ENCODE measurements around the gene RAD51AP2.

DNA sequence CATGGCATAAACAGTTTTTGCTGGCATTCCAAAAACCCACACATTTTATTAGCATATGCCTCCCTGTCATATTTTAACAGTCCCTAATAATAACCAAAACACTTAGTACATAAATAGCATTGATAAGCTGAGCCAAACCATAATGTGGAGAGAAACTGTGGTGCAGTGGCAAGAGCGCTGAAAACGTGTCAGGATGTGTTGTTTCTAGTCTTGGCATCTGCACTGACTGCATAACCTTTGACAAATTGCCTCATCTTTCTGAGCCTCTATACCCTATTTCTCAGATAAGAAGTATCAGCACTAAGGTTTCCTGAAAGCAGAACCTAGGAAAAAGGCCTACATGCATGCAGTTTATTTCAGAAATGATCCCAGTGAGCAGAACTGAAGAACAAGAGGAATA is 41.4 kb downstream of the RAD51AP2 start:
- TF ChIP-seq, protein P1, sequence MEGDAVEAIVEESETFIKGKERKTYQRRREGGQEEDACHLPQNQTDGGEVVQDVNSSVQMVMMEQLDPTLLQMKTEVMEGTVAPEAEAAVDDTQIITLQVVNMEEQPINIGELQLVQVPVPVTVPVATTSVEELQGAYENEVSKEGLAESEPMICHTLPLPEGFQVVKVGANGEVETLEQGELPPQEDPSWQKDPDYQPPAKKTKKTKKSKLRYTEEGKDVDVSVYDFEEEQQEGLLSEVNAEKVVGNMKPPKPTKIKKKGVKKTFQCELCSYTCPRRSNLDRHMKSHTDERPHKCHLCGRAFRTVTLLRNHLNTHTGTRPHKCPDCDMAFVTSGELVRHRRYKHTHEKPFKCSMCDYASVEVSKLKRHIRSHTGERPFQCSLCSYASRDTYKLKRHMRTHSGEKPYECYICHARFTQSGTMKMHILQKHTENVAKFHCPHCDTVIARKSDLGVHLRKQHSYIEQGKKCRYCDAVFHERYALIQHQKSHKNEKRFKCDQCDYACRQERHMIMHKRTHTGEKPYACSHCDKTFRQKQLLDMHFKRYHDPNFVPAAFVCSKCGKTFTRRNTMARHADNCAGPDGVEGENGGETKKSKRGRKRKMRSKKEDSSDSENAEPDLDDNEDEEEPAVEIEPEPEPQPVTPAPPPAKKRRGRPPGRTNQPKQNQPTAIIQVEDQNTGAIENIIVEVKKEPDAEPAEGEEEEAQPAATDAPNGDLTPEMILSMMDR (conservative IDR thresholded peaks at IDR 0.05 in 1 of 2, IDR thresholded peaks at IDR 0.05 in 1 of 2; ENCODE audit: low read depth in 1 of 2, low read length in 2 of 2), result no peak
- no peak for TF ChIP-seq EZH2 (IDR thresholded peaks at IDR 0.05; ENCODE audit: low read length, missing control alignments)
